NCI-H510A (cell line): ENCODE data around the gene SLC6A9.

Experiments
- DNase-seq: peaks from one replicate; lab custom pipeline; 2025; lab: John Stamatoyannopoulos, UW

SLC6A9 gene

DNA sequence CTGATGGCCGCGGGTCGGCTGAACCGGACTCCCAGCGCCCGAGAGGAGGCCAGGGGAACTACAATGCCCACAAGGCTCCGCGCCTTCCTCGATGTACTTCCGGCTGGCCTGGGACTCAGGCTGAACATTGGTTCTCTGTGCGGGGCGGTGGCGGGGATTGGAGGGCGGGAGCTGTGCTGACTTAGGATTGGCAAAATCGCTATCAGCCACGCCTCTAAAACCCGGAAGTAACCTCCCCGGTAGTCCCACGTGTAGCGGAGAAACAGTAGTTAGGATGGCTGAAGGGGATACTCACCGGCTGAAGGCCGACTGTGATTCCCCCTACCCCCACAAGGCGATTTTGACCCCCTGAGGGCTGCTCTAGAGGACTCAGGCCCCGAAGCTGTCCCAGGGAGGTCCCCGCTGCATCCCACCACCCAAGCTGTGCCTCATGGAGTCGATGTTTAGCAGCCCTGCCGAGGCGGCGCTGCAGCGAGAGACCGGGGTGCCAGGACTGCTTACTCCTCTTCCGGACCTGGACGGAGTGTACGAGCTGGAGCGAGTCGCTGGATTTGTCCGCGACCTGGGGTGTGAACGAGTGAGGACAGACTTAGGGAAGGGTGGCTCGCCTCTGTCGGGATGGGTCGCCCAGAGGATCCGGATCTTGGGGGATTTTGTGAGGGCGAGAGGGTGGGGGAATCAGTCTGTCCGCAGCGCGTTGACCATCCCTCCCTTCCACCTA lies 61.4 kb downstream of the SLC6A9 start, which contains the start of gene DPH2:
Gene DPH2 (plus strand): TSS at position 265 of the 721 bp plus-strand sequence. CDS start 166 bp downstream, at position 431.
- peak; percentile 100 for DNase-seq

DNA sequence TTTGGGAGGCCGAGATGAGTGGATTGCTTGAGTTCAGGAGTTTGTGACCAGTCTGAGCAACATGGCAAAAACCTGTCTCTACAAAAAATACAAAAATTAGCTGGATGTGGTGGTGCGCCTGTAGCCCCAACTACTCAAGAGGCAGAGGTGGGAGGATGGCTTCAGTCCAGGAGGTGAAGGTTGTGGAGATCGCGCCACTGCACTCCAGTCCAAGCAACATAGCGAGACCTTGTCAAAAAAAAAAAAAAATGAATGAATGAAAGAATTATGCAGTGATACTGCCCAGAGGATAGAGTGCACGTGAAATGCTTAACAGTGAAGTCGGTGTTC lies 61.9 kb downstream of the SLC6A9 start:
- DNase-seq = no peak

DNA sequence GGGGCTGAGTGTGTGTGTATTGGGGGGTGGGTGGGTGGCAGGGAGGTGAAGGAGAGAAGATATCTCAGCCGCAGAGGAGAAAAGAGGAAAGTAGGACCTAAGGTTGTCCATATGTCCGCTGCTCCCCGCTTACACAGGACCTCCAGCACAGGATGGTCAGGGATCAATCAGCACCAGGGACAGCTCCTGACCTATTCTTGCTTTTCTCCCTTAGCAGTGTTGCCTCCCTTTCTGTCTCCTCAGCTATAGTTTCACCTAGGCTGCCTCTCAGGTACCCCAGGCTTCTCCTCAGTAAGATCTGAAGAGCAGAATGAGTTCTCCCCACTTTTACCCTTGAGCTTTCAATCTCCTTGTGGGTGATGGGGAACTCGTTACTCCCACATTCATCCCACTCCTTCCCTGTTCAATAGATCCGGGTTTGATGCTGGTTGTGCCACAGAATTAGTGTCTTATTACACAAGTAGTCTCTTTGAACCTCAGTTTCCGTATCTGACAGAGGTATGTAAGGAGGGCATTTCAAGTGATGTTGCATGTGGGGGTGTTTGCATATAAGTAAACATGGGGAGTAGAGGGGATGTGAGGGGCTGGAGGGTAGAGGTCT lies 62.8 kb downstream of the SLC6A9 start:
- no peak for DNase-seq

DNA sequence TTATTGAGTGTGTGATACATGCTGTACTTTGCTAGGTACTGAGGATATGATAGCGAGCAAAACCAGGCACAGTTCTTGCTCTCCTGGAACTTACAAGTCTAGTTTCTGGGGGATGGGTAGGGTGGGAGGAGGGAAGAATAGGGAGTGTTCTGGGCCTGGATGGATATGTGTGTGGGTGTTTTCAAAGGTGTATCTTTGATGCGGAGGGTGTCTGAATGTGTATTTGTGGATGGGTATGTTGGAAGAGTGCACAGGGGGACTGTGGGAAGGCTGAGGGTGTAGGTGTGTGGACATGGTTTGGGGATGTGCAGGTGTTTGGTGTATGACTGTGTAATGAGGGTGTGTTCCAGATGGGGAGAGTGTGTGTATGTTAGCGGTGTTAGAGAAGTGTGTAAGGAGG lies 65.9 kb downstream of the SLC6A9 start:
- no peak for DNase-seq

DNA sequence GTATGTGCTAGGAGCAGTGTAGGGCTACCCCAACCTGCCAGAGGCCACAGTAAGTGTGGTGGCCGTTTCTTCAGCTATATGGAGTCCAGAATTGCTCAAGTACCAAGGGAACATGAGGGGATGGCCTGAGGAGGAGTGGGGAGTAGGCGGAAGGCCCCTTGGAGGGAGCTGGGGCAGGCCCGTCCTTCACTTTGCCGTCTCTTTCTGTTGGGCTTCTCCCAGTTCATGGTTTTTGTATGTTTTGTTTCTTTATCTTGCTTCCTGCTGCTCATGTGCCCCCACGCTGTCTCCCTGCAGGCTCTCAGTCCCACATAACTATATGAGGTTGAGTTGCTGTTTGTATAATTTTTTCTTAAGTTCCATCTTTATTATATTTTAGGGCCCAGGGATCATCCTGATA lies 67.4 kb downstream of the SLC6A9 start:
- DNase-seq = no peak

DNA sequence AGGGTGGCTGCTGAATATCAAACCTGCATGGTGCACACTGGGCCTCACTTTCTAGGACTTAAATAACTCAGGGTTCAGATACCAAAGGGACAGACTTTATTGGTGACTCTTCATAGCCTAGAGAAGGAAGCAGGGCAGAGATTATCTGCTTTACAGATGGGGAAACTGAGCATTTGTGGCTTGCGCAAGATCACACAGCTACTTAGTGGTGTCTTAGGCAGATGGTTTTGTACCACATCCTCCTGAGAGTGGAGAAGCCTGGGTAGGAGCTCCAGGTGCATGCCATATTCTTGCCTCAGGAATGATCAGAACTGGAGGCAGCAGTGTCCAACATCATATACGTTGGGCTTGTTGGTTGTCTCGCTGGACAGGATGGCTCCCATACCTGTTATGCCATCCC lies 68.3 kb downstream of the SLC6A9 start:
- no peak for DNase-seq

DNA sequence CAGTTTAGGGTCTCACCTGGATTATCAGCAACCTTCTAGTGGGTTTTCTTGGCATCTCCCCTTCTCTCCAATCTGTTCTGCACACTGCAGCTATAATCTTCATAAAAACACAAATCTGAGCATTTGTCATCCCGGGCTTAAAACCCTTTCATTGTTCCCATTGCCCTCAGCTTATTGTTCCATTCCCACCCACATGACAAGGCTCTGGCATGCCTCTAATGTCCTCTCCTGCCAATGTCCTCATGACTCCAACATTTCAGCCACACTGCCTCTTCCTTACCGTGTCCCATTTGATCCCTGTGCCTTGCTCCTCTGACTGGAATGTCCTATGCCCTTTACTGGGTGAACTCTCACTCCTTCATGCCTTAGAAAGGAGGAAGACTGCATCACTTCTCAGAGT lies 68.9 kb downstream of the SLC6A9 start:
- no peak for DNase-seq

DNA sequence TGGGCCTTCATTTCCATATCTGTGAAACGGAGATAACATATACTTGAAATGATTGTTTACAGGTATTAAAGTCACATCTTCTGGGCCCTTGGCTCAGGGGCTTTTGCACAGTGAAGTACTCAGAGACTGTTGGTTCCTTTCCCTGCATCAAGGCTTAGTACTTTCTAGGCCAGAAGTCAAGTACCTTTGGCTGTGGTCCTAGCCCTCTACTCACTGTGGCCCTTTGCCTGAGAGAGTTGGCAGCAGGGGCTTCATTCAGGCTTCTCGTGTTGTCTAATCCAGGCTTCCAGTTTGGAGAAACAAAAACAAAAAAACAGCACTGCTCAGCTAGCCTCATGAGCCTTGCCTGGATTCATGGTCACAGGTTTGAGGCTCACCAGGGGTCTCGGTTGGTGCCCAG lies 69.6 kb downstream of the SLC6A9 start:
- DNase-seq = no peak

DNA sequence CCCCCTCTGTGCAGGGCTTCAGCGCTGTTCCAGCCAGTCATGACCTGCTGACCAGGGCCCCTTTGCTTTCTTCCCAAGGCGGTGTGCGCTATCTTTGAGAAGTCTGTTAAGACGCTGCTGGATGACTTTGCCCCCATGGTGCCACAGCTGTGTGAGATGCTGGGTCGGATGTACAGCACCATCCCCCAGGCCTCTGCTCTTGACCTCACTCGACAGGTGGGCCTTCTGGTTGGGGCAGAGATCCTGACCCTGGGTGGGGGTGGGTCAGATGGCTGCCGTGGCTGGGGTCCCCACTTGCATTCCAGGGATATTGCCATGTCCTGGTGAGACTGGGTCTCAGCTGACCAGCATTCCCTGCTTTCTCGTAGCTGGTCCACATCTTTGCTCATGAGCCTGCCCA lies 70.5 kb downstream of the SLC6A9 start:
- no peak for DNase-seq

DNA sequence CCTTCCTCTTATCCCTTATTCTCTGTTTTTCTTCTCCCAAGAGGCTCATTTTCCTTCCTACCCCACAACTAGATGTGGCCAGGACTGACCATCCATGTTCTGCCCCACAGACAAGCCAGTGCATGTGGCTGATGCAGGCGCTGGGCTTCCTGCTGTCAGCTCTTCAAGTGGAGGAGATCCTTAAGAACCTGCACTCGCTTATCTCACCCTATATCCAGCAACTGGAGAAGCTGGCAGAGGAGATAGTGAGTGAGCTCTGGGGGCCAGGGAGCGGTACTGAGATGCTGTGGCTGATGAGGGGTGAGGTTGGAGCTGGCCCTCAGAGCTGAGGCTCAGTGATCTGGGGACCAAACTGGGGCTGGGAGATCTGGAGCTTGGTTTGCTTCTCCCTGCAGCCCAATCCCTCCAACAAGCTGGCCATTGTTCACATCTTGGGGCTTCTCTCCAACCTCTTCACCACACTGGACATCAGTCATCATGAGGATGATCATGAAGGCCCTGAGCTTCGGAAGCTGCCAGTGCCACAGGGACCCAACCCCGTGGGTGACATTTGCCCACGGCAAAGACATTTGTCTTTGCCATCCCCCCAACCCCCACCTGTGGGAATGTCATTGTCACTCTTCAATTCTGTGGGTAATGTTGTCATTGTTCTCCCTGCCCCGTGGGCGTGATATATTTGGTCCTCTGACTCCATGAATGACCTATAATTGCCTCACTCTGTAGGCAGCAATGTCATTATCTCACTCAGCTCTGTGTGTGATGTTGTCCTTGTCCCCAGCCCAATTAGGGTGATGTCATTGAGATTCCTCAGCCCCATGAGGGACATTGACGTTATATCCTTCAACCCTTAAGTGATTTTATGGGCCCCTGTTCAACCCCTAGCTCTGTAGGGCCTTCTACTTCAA lies 72.7 kb downstream of the SLC6A9 start:
- no peak for DNase-seq

DNA sequence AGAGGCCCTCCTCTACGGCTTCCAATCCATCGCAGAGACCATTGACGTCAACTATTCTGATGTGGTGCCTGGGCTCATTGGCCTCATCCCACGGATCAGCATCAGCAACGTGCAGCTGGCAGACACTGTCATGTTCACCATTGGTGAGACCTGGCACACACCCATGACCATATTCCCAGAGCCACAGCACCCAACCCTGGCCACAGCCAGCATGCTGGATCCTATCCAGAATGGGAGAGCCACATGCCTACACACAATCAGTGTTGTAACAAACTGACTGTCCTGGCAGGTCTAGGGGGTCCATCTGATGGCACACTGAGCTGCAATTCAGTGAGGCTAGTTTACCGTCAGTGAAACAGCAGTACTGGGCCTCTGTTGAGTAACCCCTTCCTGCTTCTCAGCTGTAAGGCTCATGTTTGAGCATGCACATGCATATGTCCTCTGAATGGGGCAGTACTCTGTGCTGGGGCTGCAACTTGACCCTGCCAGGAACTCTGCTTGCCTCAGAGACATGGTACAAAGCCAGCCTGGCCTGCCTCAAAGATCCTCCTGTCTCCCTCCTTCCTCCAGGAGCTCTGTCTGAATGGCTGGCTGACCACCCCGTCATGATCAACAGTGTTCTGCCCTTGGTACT lies 73.7 kb downstream of the SLC6A9 start:
- DNase-seq = no peak

DNA sequence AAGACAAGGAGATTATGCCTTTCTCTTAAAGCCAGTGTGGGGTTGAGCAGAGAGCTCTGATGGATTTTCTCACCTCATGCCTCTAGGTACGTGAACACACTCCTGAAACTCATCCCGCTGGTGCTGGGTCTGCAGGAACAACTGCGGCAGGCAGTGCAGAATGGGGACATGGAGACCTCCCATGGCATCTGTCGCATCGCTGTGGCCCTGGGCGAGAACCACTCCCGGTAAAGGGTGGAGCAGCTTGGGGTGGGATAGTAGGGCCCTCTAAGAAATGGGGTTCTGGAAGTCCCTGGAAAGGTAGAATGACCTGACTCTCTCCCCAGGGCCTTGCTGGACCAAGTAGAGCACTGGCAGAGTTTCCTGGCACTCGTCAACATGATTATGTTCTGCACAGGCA lies 75.0 kb downstream of the SLC6A9 start:
- no peak for DNase-seq

DNA sequence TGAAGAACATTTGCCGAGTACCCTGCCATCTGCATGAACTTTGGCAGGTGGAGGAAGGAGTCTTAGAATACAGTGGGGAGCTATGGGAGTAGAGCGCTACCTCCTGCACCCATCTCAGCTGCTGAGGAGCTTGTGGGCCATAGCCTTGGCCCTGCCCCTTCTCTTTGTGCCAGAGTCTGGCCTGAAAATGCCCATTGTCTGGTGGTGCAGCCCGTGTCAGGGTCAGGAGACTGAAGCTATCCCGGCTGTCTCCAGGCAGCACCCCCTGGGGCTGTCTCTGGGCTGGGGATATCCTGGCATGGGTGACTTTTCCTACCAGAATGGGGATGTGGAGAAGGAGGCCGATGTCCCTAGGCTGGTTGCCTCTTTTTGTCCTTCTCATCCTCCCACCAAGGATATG lies 77.2 kb downstream of the SLC6A9 start:
- no peak for DNase-seq

DNA sequence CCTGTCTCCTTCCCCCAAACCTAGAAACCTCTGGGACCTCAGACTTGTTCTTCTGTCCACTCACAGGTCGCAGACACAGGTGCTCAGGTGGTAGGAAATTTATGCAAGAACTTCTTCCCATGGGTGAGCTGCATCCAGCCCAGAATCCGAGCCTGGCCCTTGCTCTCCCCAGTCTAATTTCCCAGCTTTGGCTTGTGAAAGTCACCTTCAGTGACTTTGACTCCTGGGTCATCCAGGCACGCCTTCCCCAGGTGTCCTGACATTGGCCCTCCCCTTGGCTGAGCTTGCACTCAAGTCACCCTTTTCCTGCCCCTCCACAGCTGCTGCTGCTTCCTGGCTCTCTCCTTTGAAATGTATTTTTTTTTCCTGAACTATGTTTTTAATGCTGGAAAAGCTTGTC lies 77.9 kb downstream of the SLC6A9 start:
- peak; percentile 51 for DNase-seq

DNA sequence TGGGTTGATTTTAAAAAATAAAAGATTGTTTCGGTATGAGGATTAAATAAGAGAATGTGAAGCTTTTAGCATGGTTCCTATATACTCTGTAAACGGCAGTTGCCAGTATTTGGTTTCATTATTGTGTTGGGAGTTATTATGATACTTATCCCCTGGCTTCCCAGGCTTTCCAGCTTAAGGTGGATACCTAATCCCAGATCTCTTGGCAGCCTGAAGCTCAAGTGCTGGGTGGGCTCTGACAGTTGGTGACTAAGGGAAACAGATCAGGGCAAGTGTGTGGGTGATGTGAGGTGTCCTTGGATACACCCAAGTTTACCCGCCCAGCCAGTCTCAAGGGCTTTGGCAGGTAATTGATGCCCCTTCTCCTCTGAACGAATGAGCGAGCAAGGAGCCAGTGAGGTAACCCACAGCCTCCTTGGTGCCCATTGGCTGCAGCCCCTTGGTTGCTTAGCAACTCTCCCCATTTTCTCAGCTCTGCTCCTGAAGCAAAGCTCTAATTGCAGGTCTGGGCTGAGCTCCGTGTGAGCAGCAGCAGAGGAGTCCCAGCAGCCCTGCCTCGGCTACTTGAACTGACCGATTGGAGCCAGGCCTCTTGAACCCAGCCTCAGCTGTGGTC lies 78.4 kb downstream of the SLC6A9 start:
- peak; percentile 94 for DNase-seq

DNA sequence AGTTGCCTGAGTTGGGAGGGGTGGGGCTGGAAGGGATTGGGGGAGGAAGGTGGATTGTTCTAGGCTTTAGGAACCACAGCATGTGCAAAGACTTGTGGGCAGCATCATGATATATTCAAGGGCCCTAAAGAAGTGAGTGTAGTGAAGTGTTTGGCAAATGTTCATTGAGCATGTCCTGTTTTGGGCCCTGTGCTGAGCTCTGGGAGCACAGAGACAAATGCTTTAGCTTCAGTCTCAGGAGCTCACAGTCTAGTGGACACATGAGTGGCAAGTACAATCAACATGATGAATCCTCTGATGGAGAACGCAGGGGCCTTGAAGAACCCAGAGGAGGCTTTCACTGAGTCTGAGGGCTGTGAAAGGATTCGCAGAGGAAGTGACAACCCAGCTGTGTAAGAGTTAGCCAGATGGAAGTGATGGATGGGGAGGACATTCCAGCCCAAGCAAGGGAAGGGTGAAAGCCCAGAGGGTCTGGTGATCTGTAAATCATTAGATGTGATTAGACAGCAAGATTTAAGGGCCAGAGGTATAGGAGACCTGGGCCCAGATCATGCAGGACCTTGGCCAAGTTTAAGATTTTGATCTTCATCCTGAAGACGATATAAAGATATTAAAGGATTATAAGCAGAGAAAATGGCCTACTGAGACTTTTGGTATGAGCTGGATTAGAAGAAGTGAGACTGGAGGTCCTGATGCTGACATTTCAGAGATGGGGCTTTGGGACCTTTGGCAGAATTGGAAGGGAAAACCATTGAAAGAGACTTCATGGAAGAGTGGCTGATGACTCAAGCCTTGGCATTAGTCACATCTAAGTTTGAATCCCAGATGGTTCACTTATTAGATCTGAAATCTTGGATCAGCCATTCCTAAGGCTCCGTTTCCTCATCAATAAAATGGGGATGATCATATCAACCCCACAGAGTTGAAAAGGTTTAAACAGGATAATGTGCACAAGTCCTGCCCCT lies 80.0 kb downstream of the SLC6A9 start:
- no peak for DNase-seq

DNA sequence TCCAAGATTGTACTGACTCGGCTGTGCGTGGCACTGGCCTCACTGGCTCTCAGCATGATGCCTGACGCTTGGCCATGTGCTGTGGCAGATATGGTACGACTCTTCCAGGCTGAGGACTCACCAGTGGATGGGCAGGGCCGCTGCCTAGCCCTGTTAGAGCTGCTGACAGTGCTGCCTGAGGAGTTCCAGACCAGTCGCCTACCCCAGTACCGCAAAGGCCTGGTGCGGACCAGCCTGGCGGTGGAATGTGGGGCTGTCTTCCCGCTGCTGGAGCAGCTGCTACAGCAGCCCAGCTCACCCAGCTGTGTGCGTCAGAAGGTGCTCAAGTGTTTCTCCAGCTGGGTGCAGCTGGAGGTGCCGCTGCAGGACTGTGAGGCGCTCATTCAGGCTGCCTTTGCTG lies 81.6 kb downstream of the SLC6A9 start:
- peak; percentile 98 for DNase-seq

DNA sequence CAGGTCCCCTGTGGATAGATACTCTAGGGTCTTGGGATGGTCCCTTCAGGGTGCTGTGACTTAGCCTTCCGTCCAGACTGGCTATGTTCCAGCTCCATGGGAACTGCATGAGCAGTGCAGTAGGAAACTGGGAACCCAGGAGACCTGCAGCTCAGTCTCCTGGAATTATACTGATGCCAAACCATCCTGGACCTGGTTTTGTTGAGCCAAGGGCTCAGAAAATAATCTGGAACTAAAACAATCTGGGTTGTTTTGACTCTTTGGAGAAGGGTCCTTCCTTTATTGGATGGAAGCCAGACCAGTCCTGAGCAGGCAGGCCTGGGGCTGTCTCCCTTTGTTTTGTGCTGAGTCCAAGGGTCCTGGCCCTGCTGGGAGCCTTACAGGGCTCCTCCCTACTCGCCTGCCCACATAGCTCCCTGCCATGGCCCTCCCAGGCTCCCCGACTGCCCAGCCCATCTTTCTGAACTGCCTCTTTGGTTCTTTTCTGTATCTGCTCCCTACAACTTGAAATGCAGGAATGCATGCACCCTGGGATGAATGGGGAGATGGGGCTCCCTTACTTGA lies 83.3 kb downstream of the SLC6A9 start:
- no peak for DNase-seq

DNA sequence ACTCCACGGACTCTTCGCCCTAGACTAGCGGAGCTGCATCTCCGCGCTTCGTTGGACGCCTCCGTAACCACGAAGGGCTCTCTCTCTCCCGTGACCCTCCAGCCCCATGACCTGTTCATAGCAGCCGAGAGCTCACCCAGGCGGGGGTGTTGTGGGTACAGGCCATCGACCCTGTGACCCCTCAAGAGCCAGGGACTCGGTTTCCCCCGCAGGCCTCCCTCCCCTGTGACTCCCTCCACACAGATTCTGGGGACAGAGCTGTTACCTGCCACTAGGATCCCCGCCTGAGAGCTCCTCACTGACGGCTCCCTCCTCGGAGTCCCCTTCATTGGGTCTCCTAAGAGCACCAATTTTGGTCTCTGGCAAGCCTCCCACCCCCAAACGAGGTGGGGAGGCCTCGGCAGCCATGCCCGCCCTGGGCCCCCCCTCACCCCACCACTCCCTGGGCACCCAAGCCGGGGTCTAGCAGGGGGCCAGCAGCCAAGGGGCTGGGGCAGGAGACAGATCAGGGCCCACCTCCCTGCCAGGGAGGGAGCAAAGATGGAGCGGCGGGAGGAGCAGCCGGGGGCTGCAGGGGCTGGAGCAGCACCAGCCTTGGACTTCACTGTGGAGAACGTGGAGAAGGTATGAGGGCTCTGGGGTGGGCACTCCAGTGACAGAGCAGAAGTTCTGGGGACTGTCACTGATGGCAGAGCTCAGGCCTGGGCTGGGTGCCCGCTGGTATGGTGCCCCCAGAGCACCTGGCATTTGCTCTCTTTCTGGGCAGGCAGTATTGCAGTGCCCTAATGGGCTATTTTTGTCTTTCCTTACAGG lies 84.0 kb downstream of the SLC6A9 start:
- no peak for DNase-seq
